Measurements from ENCODE around the gene FOXR1.

The FOXR1 gene

GRCh38 chr11:118939953-118940598, 31.5 kb upstream of the FOXR1 start:
- no peaks in the 10 kb centered on the region for H4K20me1 ChIP-seq (ENCODE audit: insufficient read depth, low read length)
- H3K27ac ChIP-seq (ENCODE audit: low read length) = peak overlapping the region; percentile 81
- peaks cover 16% of the 10 kb centered on the region for H3K4me1 ChIP-seq (ENCODE audit: insufficient read depth, low read length)
- no peaks in the 10 kb centered on the region for H3K9me3 ChIP-seq (ENCODE audit: insufficient read depth, low read length, severe bottlenecking)
- peak overlapping the region; percentile 45 for H3K9ac ChIP-seq (ENCODE audit: low read depth, low read length)
- H3K4me3 ChIP-seq (ENCODE audit: low read depth in 1 of 2, low read length in 2 of 2) = peak overlapping the region in 1 of 2 experiments; percentile 23; a peak in 1 of 4 replicates
- peak overlapping the region; percentile 88 for H2AFZ ChIP-seq (ENCODE audit: low read depth, low read length)
- DNase-seq = peak; percentile 89
- H3K79me2 ChIP-seq (ENCODE audit: insufficient read depth, low read length) = no peaks in the 10 kb centered on the region
- H3K27me3 ChIP-seq (ENCODE audit: insufficient read depth, low read length, poor library complexity) = no peaks in the 10 kb centered on the region
- H3K36me3 ChIP-seq (ENCODE audit: insufficient read depth, low read length) = no peaks in the 10 kb centered on the region
- H3K4me2 ChIP-seq (ENCODE audit: insufficient read depth, low read length) = peak overlapping the region; percentile 57
- TF ChIP-seq CTCF (IDR thresholded peaks at IDR 0.05; ENCODE audit: borderline replicate concordance, extremely low read depth, low read length, poor library complexity, severe bottlenecking) (no peak), EZH2 (IDR thresholded peaks at IDR 0.05; ENCODE audit: borderline replicate concordance, low read depth, low read length, severe bottlenecking) (no peak)
- ATAC-seq (ENCODE audit: insufficient read depth, low read depth) = peak; percentile 99

DNA sequence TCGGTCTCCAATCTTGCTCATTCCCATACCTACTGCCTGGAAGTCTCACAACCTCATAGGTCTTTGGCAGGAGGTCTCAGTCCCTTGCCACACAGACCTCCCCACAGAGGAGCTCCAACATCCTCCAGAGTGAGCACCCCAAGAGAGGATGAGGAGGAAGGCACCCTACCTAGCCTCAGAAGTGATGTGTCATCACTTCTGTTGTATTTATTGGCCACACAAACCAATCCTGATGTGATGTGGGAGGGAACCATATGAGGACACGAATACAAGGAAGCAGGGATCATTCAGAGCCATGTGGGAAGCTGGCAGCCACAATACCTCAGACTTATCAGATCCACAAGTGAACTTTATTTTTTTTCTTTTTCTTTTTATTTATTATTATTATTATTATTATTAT, 24.5 kb upstream of the FOXR1 start:
- ATAC-seq (ENCODE audit: insufficient read depth, low read depth) = no peak
- Histone ChIP-seq H3K27me3 (ENCODE audit: insufficient read depth, low read length, poor library complexity) (peaks cover 8% of the 10 kb centered on the region), H3K9ac (ENCODE audit: low read depth, low read length) (no peak overlapping the region), H3K4me3 (ENCODE audit: low read depth in 1 of 2, low read length in 2 of 2) (no peak overlapping the region), H3K9me3 (ENCODE audit: insufficient read depth, low read length, severe bottlenecking) (no peaks in the 10 kb centered on the region), H3K4me1 (ENCODE audit: insufficient read depth, low read length) (no peaks in the 10 kb centered on the region), H2AFZ (ENCODE audit: low read depth, low read length) (no peak overlapping the region), H3K79me2 (ENCODE audit: insufficient read depth, low read length) (no peaks in the 10 kb centered on the region), H4K20me1 (ENCODE audit: insufficient read depth, low read length) (no peaks in the 10 kb centered on the region), H3K4me2 (ENCODE audit: insufficient read depth, low read length) (no peak overlapping the region), H3K36me3 (ENCODE audit: insufficient read depth, low read length) (no peaks in the 10 kb centered on the region), H3K27ac (ENCODE audit: low read length) (no peak overlapping the region)
- TF ChIP-seq CTCF (IDR thresholded peaks at IDR 0.05; ENCODE audit: borderline replicate concordance, extremely low read depth, low read length, poor library complexity, severe bottlenecking) (no peak), EZH2 (IDR thresholded peaks at IDR 0.05; ENCODE audit: borderline replicate concordance, low read depth, low read length, severe bottlenecking) (no peak)
- DNase-seq = no peak

DNA sequence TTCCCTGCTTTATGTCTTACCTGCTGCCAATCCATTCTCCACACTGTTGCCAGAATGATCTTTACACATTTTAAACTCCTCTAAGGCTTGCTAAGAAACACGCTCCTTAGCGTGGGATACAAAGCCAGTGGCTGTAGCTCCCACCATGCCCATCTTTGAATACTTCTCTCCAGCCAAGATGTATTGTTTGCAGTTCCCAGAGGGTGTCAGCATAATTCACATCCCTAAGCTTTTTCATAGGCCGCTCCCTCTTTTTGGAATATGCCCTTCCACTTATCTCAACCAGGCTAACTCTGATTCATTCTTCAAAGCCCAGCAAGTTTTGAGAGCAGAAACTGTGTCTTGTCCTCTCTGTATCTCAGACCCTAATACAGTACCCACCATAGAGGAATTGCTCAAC, 23.6 kb upstream of the FOXR1 start:
- Histone ChIP-seq H2AFZ (ENCODE audit: low read depth, low read length) (no peak overlapping the region), H3K27ac (ENCODE audit: low read length) (no peak overlapping the region), H3K9me3 (ENCODE audit: insufficient read depth, low read length, severe bottlenecking) (no peaks in the 10 kb centered on the region), H3K4me3 (ENCODE audit: low read depth in 1 of 2, low read length in 2 of 2) (no peak overlapping the region), H3K9ac (ENCODE audit: low read depth, low read length) (no peak overlapping the region), H4K20me1 (ENCODE audit: insufficient read depth, low read length) (no peaks in the 10 kb centered on the region), H3K79me2 (ENCODE audit: insufficient read depth, low read length) (no peaks in the 10 kb centered on the region), H3K4me2 (ENCODE audit: insufficient read depth, low read length) (no peak overlapping the region), H3K4me1 (ENCODE audit: insufficient read depth, low read length) (no peaks in the 10 kb centered on the region), H3K27me3 (ENCODE audit: insufficient read depth, low read length, poor library complexity) (peaks cover 8% of the 10 kb centered on the region), H3K36me3 (ENCODE audit: insufficient read depth, low read length) (no peaks in the 10 kb centered on the region)
- DNase-seq = no peak
- no peak for ATAC-seq (ENCODE audit: insufficient read depth, low read depth)
- TF ChIP-seq CTCF (IDR thresholded peaks at IDR 0.05; ENCODE audit: borderline replicate concordance, extremely low read depth, low read length, poor library complexity, severe bottlenecking) = no peak
- no peak for TF ChIP-seq EZH2 (IDR thresholded peaks at IDR 0.05; ENCODE audit: borderline replicate concordance, low read depth, low read length, severe bottlenecking)
